GM06990 (cell line): ENCODE results near the gene CD48.

Source experiments
- DNase-seq: peaks from one replicate; pipeline ENCODE4 v3.0.0-alpha.2; 2011; ENCODE audit not compliant: insufficient read length; ENCODE audit errors: extremely low read depth
- H3K27me3 ChIP-seq: replicated peaks from 2 replicates; pipeline ENCODE4 v1.6.0; 2011; ENCODE audit warnings: low read length; ENCODE audit not compliant: control insufficient read depth, insufficient read depth
- H3K36me3 ChIP-seq: 2 replicates; pipeline ENCODE4 v1.5.1; 2011; ENCODE audit warnings: low read length; ENCODE audit not compliant: control insufficient read depth, insufficient read depth
- H3K4me3 ChIP-seq: replicated peaks from 2 replicates; pipeline ENCODE4 v1.5.1; 2011; ENCODE audit warnings: low read depth, mild to moderate bottlenecking, control low read depth, low read length
- TF ChIP-seq, protein P1 (sequence below): IDR thresholded peaks from 2 replicates; pipeline ENCODE4 v1.5.1; 2011; ENCODE audit warnings: low read length, control low read depth, mild to moderate bottlenecking, inconsistent platforms; ENCODE audit not compliant: insufficient read depth, poor library complexity, severe bottlenecking

CD48 gene

DNA sequence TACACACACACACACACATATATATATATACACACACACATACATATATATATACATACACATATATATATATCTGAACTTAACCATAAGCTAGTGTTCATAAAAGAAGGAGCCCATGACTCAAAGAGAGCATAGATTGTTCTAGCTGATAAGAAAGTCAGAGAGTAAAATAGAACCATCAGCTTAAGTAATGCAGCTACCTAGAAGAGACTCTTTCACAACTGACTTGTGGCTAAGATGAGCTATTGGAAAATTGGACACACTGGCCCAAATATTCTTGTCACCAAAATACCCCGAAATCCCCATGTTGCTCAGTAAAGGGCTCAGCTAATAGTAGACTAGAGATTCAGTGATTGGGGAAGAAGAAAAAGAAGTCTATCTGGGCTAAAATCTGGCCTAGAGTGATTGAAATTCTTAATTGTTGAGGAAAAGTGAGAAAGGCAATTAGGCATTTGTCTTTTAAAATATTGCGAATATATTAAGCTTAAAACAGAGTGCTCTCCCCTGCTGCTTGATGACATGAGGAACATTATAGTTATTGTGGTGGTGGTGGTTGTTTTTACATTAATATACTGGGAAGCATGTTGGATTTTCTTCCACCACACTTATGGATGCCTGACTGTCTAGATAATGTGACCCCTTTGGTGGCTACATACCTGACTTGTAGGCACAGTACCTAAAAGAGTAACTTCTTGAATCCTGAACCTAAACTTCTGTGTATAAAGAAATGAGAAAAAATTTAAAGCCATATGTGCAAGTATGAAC is 71.1 kb downstream of the CD48 start:
- H3K36me3 ChIP-seq: peaks cover 15% of the 10 kb centered on the region
- TF ChIP-seq, protein P1, sequence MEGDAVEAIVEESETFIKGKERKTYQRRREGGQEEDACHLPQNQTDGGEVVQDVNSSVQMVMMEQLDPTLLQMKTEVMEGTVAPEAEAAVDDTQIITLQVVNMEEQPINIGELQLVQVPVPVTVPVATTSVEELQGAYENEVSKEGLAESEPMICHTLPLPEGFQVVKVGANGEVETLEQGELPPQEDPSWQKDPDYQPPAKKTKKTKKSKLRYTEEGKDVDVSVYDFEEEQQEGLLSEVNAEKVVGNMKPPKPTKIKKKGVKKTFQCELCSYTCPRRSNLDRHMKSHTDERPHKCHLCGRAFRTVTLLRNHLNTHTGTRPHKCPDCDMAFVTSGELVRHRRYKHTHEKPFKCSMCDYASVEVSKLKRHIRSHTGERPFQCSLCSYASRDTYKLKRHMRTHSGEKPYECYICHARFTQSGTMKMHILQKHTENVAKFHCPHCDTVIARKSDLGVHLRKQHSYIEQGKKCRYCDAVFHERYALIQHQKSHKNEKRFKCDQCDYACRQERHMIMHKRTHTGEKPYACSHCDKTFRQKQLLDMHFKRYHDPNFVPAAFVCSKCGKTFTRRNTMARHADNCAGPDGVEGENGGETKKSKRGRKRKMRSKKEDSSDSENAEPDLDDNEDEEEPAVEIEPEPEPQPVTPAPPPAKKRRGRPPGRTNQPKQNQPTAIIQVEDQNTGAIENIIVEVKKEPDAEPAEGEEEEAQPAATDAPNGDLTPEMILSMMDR: no peak
- H3K4me3 ChIP-seq: peak overlapping the region; percentile 47
- H3K27me3 ChIP-seq: no peaks in the 10 kb centered on the region
- DNase-seq: peak; percentile 56

DNA sequence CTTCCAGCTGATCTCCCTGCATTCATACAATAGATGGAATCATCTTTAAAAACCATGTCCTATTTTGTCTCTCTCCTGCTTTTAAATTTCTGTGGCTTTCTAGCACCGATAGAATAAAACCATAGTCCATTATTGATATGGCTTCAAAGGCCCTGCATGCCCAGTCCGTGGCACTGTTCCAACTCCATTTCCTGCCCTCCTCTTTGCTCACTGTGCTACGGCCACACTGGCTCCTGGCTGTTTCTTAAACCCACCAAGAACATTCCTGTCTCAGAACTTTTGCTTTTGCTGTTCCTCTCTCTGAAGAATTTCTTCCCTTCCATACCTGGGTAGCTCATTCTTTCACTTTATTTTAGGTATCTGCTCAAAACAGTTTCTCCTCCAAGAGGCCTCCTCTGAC is 72.0 kb downstream of the CD48 start:
- Histone ChIP-seq H3K4me3 (peak overlapping the region; percentile 4; the same call in 1 of the 2 replicates), H3K36me3 (peaks cover 18% of the 10 kb centered on the region), H3K27me3 (no peaks in the 10 kb centered on the region)
- TF ChIP-seq, protein P1: no peak
- no peak for DNase-seq

DNA sequence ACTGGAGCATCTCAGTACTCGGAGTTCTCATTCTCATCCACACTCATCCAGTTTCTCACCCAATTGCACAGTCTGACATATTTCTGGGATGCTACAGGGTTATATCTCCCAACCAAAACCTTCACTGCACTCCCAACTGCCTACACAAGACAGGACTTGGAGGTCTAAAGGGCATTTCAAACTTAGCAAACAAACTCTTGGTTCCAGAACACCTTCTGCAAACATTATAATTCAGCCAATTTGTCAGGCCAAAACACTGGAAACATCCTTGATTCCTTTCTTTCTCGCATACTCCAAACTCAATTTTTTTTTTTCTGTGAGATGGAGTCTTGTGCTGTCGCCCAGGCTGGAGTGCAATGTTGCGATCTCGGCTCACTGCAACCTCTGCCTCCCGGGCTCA is 72.7 kb downstream of the CD48 start:
- Histone ChIP-seq H3K27me3 (no peaks in the 10 kb centered on the region), H3K4me3 (no peak overlapping the region), H3K36me3 (peaks cover 24% of the 10 kb centered on the region)
- DNase-seq: no peak
- TF ChIP-seq, protein P1: no peak

DNA sequence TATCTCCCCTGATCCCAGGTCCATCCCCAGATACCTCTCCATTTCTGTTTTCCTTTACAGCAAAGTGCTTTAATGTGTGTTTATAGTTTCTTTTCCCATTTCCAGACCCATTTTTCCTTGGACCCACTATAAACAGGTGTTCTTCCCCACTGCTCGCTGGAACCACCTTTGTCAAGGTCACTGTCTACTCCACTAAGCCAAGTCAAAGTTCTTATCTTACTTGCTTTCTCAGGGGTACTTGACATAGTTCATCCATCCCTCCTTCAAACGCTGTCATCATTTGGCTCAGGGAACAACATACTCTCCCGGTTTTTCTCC is 73.1 kb downstream of the CD48 start:
- Histone ChIP-seq H3K27me3 (no peaks in the 10 kb centered on the region), H3K4me3 (peak overlapping the region; percentile 34), H3K36me3 (peaks cover 25% of the 10 kb centered on the region)
- no peak for DNase-seq
- TF ChIP-seq, protein P1: no peak

DNA sequence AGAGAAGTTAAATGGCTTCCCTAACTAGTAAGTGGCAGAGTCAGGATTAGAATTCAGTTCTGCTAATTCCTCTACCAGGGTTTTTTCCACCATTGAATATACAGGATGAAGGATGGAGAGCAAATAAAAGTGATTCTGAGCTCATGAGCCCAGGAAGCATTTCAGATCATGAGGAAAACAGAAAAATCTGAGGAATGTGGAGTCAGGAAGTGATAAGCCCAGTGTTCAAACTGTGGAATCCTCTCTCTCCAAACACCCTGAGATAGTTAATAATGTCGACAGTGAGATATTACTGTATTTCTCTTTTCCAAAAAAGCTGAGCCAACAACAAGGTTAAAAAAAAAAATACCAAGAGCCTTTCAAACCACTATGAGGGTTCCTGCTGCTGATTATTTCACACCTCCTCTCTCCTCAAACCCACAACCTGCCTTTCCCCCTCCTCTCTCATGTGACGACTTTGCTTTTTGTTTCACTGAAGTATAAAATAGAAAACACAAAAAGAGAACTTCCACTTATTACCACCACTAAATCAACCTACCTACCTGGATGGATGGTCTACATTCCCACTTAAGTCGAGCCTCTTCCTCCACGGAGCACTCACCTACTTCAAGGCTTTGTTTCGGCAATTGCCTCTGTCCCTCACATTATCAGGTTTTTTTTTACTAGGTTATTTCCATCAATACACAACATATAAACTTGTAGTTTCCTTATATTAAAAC is 73.6 kb downstream of the CD48 start:
- peaks cover 30% of the 10 kb centered on the region for H3K36me3 ChIP-seq
- H3K27me3 ChIP-seq: no peaks in the 10 kb centered on the region
- TF ChIP-seq, protein P1: no peak
- peak overlapping the region; percentile 34 for H3K4me3 ChIP-seq
- DNase-seq: no peak
